Heart left ventricle (tissue), 13 donors: ENCODE data around the gene CCDC188.

ENCODE experiments used
- POLR2A ChIP-seq, 2 donors: fragments of 450-650 bp; IDR thresholded peaks; one replicate each; pipeline ENCODE4 v1.6.1; 2017; ENCODE audit warnings: antibody characterized with exemption in 2 of 2, mild to moderate bottlenecking in 2 of 2, moderate library complexity in 2 of 2
- TF ChIP-seq, protein P1 (sequence below), 12 donors: fragments of 200-600 bp; sonication (generic) in 4 of 12; IDR thresholded peaks; one replicate each; pipeline versions ENCODE4 v1.5.0 to v1.8.0; 2018 to 2022; ENCODE audit warnings: antibody characterized with exemption in 12 of 12, mild to moderate bottlenecking in 5 of 12
- donor health status: ischemic (EF 13 %, LVEDD 7.1; RV severe dilation, severe dysfunction).
- donor health status: DM: no; HTN: yes; CAD: no.
- donor health status: DM: no; HTN: no; CAD: no.
- donor health status: ischemic (EF 25% LVEDD 6.9; RV normal size, moderate dysfunction).
- donor health status: ischemic (EF 25% LVEDD 5.7; RV mildly dilated, moderate dysfunction).
- donor health status: ischemic (EF 35%, LVEDD 5.7; RV mildly dilated, moderate dysfunction).
- donor health status: nonischemic (EF 11% LVEDD 7.7; RV severe dilation, severe dysfunction).
- donor health status: DM: yes; HTN: yes; CAD: no.
- donor health status: PGD.
- donor health status: ischemic (EF 29% LVEDD 5.4; RV normal size, mild dysfunction).
- donor health status: nonischemic (EF 23%, LVEDD 6.1; RV moderate dilation, normal function).

DNA sequence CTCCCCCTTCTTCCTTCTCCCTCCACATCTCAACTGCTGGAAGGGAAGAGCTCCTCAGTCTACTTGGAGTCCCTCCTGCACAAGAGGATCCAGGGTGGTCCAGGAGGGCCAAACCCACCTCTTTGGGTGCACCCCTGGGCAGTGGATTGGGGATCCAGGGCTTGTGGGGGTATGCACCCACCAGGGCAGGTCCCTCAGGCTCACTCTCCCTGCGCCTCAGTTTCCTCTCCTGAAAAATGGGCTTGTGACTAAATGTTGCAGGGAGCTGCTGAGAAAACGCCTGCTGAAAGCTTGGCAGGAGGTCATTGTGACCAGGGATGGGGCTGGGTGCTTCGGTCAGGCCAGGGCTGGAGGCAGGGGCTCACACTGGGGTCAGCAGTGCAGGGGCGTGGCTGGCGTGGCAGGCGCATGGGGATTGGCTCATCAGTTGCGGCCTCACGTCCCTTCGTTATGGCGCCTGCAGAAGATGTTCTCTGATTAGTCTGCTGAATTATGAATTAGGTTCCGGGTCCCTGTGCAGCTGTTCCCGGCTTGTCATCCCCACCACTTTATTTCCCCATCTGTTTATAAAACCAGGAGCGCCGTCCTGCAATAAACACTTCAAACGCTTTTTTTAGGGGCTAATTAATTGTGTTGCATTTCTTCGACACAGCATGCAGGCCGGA is 25.7 kb upstream of the CCDC188 start:
- TF ChIP-seq, protein P1, sequence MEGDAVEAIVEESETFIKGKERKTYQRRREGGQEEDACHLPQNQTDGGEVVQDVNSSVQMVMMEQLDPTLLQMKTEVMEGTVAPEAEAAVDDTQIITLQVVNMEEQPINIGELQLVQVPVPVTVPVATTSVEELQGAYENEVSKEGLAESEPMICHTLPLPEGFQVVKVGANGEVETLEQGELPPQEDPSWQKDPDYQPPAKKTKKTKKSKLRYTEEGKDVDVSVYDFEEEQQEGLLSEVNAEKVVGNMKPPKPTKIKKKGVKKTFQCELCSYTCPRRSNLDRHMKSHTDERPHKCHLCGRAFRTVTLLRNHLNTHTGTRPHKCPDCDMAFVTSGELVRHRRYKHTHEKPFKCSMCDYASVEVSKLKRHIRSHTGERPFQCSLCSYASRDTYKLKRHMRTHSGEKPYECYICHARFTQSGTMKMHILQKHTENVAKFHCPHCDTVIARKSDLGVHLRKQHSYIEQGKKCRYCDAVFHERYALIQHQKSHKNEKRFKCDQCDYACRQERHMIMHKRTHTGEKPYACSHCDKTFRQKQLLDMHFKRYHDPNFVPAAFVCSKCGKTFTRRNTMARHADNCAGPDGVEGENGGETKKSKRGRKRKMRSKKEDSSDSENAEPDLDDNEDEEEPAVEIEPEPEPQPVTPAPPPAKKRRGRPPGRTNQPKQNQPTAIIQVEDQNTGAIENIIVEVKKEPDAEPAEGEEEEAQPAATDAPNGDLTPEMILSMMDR (IDR thresholded peaks at IDR 0.05) = no peak
- TF ChIP-seq POLR2A (IDR thresholded peaks at IDR 0.05) = no peak
